T-helper 2 cell (primary cell): ENCODE results near the gene TNIP1.
A peak's percentile ranks its signal among the peaks of the same experiment; 100 is the strongest.

Experiments used
- DNase-seq, 5 experiments: peaks; one replicate each; pipeline versions ENCODE4 v3.0.0 to v3.0.0-alpha.2; 2012 to 2022

Gene TNIP1

DNA sequence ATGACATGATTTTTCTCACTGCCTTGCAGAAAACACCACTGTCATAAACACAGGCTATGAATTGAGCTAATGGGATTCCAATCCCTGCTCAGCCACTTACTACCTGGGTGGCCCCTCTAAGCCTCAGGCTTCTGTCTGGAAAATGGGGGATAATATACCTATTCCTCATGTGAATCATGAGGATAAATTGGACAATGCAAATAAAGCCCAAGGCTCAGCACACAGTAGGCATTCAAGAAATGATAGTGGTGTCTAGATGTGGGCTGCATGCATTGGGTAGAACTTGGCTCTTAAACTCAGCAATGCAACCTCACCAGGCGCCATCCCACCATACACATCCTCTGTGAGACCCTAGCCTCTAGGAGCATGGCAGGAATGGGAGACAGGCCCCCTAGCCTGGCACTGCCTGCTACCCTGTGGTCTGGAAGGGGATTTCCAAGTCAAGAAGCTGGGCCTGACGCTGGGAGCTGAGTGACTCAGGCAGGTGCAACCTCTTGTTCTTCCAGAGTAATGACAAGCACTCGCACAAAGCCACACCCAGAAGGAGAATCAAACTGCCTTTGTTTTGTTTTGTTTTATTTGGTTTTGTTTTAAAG lies 2.3 kb upstream of the TNIP1 start:
- DNase-seq: peak; percentile 23 to 87 (median 61)

DNA sequence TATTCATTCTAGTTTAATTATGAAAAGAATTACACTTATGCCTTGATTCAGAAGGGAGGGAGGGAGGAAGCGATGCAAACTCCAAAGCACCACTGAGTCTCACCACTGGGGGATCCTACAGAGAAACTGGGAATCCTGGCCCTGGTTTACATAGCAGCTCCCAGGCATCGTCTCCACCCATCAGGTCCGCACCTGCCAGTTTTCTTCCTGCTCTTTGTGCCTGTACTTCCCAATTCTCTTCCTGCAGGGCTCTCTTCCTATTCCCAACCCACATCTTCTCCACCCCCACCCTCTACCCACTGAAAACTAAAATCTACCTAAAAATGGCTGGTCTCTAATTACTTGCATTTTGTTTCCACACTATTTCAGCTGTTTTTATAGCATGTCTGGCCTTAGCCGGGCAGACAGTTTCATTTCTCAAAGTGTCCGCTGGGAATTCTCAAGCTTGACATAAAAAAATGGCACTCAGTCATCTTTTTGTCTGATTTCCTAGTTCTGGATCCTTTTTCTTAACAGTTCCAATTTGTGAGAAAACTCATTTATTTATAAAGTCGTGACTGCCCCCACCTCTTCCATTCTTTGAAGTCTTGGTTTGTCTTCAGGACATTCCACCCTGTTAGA lies 1.6 kb upstream of the TNIP1 start:
- no peak for DNase-seq

DNA sequence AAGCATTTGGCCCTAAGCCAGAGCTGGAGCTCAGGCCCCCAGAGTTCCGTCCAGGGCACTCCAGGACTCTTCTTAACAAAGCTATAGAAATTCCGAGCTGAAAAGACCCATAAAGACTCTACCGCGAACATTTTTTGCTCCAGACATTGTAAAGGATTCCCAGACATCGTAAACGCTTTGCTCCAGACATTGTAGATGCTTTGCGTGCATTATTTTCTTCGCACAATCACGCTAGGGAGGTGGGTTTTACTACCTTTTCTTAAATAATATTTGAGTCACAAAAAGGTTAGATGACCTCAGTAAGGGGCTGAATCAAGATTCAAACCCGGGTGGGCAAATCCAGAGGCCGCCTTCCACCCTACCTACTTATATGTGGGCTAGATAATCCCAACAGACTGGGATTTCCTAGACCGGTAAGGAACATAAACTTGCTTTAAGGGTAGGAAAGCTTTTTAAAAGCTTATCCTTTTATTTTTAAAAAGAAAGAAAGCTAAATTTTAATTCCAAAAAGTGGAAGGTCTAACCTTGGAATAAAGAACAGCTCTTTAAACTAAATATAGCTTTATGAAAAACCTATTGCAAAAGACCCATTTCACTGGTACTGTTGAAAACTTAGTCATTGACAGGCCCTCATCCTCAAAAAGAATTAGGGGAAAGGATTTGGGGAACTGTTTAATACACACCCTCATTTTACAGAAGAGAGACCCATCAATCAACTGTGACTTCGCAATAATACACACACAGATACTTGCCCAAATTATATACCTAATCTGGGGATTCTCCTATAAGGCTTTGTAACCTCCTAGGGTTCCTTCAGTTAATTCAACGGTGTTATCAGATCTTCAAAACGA lies 822 bp upstream of the TNIP1 start:
- DNase-seq: no peak

DNA sequence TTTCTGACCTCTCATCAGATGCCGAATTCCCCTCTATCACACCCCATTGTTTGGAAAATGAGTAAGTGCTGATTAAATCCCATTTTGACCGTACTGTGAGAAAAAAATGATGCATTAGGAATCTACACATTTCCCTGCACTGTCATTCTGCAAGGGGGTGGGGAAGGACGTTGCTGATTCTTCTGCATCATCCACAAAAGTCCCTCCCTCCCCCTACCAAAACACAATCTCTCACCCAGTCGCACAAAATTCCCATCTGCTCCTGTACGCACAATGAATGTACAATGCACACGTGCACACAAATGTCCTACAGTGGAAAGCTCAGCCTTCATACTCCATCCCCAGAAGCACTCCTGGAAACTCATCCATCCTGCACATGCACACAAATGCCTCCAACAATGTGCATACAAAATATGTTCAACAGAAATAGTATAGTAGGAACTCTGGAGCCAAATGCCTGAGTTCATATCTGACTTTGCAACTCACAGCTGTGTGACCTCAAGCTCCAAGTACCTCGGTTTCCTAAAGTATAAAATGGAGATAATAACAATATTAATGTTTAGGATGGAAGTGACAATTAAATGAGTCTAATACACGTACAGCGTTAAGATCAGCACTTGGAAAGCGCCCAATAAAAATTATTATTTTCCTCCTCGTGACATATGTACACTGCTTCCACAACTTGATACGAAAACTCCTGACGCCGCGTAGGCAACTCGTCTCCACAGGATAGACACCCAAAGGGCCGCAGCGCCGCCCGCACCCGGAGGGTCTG lies 809 bp downstream of the TNIP1 start:
- DNase-seq: no peak

DNA sequence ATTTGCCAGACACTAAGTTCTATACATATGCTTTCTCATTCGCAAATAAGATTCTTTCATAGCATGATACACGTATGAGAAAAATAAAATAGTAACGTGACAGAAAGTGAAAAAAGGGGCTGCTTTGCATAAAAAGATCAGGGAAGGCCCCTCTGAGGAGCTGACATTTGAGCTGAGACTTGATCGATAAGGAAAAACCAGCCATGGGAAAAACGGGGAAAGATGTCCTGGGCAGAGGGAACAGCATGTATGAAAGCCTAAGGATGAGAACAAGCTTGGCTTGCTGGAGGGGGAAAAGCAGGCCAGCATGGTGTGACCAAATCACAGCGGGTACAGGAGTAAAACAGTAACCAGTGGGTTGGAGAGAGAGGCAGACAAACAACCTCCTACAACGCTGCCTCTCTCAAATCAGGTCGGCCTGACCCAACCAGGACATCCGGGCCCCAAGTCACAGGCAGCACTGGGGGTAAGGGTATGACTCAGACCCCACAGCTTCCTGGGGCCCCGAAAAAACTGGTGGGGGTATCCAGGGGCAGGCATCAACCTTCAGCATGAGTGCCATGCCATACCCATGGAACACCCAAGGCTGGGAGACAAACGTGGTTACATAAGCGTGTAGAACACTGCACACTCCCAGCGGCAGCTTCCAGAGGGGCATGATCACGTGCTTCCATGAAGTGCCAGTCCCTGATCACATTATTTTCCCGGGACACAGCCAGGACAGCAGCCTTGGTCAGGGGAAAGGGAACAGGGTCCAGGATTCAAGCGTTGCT lies 2.2 kb downstream of the TNIP1 start:
- DNase-seq: peak; percentile 23 to 91 (median 71)

DNA sequence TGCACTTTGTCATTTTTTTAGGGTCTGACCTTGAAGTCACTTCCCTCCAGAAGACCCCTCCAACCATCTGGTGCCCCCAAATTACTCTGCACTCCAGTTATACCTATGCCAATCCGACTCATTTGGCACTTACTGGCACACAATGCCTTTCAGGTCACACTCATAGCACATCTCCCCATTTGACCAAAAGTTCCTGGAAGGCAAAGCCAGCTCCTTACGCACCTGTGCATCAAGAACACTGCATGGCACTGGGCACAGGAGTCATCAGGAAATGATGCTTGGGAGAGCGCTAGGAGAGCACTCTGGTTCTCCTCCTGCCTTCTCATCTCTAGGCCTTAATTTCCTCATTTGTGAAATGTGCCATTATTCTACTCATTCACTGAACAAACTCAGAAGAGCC lies 2.9 kb downstream of the TNIP1 start:
- no peak for DNase-seq

DNA sequence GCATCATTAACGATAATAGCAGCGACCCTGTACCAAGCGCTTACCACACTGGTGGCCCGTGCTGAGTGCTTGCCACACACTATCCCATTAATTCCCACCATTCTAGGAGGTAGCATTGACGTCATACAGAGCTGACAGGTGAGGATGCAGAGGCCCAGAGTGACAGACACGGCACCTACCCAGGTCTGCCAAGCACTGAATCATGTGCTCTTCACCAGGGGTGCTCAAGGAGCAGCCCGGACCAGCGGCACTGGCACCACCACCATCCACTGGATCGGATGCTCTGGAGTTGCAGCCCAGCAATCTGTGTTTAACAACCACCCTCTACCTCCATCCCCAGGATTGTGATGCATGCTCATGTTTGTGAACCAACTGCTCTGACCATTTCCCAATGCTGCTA lies 3.4 kb downstream of the TNIP1 start:
- no peak for DNase-seq

DNA sequence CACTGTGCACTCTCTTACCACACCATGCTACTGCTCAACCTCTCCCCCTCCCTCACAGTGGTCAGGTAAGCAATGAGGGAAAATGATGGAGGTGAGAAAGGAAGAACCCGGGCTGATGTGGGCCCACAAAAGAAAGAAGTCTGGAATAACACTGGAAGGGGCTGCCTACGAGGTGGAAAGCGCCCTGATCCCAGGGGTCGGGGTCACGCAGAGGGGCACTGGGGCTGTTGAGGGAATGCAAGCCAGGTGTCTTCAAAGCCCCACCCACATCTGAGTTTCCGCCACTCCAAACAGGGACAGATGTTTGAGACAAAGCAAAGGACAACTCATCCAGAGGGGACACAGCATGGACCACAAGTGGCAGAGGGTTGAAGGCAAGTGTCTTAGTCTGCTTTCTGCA lies 4.2 kb downstream of the TNIP1 start:
- DNase-seq: no peak

DNA sequence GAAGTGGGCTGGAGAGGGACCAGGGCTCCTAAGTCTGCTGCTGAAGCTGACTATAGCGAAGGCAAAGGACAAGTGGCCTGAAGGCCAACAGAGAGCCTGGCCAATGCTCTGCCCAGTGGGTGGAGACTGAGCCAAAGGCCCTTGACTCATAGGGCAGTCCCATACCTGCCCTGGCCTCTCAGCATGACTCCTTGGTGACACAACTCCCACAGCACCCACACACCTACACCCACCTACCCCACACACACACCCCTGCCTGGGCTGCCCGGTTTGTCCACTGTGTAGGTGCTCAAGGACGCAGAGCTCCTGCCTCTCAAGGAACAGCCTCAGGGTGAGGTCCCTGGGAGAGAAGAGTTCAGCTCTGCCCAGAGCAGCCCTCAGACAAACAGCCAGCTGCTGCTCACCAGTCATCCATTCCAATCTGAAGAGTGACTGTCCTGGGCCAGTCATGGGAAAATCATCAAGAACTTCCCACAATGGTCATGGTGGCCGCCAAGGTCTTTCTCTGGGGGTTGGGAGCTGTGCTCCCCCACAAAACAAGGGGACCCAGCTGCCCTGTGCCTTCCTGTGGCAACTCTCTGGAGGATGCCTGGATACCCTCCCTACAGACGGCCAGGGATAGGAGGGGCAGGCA lies 5.0 kb downstream of the TNIP1 start:
- DNase-seq: no peak

DNA sequence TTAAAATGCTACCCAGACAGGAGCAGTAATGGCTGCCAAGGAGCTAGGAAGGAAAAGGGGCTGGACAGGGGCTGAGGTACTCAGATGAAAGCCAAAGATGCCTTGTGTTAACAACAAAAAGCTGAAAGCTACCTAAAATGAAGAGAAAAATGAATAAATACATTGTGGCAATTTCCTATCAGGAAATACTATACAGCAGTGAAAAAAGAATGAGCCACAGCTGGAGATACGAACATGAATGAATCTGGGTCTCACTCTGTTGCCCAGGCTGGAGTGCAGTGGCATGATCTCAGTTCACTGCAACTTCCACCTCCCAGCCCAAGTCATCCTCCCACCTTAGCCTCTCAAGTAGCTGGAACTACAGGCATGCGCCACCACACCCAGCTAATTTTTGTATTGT lies 6.3 kb downstream of the TNIP1 start:
- DNase-seq: no peak

DNA sequence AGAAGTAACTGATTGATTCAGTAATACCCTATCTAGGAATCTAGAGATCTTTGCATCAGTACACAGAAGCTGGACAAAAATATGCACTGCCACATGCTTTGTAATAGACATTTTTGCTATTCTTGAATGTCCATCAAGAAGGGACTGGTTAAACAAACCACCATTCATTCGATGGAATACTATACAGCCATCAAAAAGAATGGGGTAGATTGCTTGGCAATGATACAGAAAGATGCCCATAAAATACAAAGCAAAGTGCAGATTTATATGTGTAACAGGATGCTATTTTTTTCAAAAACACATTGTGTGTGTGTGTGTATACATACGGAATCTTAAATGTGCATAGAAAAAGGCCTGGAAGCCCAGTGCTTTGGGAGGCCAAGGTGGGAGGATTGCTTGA lies 7.6 kb downstream of the TNIP1 start:
- no peak for DNase-seq

DNA sequence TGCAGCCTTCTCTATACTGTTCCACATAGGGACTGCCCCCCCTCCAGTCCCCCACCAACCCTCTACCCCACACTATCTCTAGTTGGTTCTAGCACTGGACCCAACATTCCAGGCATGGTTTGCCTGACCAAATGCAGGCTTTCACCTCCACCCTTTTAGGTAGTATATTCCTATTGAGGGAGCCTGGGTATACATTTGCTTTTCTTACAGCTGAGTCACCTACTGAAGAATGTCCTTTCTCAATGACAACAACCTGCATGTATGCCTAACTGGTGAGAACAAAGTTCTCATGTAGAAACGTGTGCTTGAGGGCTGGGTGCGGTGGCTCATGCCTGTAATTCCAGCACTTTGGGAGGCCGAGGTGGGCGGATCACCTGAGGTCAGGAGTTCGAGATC lies 8.2 kb downstream of the TNIP1 start:
- DNase-seq: no peak

DNA sequence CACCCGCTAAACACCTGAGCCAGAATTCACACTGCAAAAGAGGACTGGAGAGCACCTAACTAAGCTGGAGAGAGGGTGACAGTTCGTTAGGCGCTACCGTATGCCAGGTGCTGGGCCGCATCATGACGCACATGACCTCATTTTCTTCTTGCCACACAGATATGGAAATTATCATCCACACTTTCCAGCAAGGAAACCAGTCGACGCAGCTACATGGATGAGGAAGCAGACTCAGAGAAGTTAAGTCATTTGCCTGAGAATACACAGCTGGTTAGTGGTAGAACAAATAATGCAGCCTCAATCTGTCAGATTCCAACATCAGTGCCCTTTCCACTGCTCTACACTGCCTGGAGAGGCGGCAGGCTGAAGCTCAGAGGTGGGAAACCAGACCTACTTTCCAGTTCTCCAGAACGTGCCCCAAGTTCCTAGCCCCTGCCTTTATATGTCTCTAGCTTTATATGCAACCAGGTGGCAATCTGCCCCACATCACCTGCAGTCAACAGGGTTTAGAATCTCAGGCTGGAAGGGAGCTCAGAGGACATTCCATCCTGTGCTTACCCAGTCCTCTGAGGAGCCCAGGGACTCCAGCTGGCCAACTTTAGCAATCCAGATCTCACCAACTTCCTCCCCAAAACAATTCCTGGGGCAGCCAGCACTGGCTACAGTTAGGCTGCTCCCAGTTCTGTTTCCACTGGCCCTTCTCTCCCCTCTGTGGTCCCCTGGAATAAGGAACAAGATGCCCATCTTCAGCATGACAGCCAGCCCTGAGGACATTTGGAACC lies 8.8 kb downstream of the TNIP1 start:
- no peak for DNase-seq

DNA sequence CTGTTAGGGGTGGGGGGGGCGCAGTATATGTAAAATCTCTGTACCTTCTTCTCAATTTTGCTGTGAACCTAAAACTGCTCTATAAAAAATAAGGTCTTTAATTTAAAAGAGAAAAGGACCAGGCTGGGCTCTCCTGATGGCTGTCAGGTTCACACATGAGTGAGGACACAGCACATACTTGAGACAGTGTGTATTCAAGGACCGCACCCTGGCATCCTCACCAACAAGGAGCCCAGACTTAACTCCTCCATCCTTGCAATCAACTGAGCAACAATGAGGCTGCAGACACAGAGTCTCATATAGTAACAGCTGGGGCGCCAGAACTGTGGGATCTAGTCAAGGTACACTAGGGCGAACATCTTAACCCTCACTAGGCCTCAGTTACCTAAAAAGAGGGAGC lies 9.8 kb downstream of the TNIP1 start:
- no peak for DNase-seq

DNA sequence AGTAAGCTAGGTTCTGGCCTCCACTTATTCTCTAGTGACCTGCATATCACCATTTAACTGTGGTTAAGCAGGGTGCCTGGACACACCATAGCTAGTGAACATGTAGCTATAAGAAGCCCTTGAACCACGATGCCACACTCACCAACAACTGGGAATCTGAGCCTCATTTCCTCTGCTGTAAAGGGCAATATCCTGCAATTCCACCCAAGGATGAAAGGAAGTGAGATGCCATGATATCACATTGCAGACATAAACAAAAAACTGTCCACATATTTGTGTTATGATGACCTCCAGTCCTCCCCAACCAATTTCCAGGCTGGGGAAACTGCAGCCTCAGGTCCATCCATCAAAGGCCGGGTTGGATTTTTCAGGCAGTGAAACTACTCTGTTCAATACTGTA lies 10.4 kb downstream of the TNIP1 start:
- no peak for DNase-seq

DNA sequence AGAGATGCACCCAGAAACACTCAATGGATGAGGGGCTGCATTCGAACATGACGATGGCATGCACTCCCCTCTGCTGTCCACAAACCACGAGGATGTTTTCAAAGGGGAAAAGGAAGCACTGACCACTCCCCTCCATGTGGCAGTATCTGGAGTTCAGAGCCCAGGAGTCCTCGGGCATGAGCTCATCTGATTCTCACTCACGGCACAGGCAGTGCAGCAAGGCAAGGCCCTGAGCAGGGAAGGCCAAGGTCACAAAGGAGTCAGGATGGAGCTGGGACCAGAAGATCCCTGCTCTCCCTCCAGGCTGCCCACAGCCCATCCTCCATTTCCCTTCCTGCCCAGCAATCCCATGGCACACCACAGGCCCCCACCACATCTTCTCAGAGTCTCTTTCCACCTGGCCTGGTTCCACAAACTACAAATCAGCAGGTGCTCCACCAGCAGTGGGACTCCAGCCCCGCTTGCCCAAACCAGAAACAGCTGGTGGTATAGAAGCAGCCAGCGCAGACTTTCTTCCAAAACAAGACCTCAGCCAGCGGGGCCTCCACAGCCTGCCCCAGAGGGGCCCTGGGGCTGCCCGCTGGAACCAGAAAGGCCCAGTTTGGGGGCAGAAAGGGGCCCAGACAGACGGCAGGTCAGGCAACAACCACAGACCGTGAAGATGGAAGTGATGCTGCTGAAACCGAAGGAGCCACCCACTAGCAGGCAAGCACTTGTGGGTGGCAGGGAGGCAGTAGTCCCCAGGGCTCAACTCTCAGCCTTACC lies 12.2 kb downstream of the TNIP1 start:
- peak in 3 of 5 experiments; percentile 31 to 72 (median 43) for DNase-seq

DNA sequence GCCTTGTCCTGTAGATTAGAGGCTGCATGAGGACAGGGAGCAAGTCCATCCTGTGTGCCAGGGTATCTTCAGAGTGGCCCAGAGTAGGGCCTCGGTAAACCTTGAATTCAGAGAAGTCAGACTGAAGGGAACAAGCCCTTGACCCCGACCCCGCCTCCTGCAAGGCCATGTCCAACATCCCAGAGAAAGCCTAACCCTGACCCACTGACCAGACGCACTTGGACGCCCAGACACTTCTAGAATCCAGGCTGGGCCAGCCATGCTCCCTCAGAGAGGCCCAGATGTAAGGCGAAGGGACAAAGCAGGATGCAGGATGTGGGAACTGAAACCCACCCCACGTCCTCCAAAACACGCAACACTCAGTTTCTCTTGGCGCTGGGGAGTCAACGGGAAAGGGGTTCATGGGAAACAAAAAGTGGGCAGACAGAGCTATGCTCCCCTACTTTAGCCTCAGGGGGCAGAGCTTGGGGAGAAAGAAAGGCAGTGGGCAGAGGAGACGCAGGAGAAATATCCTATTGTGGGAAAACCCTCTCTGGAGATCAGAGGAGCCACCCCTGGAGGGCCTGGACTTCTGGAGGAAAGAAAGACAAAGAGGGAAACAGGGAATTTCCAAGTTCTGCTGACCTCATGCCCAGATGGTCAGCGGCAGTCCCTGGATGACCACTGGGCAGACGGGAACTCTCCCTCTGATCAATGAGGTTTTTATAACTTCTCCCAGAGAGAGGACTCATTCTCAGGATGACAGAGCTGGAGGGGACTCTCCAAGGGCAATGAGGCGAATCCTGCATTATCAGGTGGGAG lies 13.0 kb downstream of the TNIP1 start:
- no peak for DNase-seq

DNA sequence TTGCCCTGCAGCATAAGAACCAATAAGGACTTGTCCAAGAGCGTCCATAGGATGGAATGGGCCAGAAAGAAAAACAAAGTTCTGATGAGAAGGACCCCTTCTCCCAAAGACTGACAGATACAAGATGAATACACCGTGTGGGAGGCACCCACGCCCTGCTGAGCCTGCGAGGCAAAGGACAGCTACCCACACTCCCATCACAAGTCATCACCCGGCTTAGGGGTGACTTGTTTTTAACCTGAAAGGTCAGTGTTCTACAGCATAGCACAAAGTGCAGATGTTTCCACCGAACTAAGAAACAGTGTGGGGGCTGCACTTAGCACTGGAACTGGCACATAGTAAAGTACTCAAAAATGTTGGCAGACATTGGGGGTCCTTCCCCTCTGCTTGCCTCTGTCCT lies 13.9 kb downstream of the TNIP1 start:
- DNase-seq: no peak

DNA sequence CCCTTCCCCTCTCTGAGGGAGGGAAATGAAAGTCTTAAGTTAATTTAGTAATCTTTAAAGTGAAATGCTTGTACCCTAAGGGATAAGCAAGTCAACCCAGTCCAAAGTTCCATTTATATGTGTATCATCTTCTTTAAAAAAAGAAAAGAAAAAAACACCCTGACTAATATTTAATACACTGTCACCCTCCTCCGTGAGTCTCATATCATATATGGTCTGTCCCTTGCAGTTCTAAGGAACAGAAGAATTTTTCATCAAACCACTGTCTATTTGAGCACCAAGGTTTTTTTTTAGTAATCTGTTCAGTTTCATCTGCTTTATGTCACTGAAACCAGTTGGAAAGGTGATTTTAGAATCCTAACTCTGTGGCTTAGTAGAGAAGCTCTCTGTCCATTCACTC lies 15.2 kb downstream of the TNIP1 start:
- no peak for DNase-seq
